GM10847 (cell line): ENCODE measurements around the gene BMPR1A.

ENCODE experiments used
- POLR2A ChIP-seq: IDR thresholded peaks from 2 replicates; pipeline ENCODE4 v1.6.1; 2011; ENCODE audit not compliant: insufficient read length; ENCODE audit errors: extremely low read depth

The BMPR1A gene

GRCh38 chr10:86862786-86863483 is 106.5 kb downstream of the BMPR1A start:
- no peak for TF ChIP-seq POLR2A

DNA sequence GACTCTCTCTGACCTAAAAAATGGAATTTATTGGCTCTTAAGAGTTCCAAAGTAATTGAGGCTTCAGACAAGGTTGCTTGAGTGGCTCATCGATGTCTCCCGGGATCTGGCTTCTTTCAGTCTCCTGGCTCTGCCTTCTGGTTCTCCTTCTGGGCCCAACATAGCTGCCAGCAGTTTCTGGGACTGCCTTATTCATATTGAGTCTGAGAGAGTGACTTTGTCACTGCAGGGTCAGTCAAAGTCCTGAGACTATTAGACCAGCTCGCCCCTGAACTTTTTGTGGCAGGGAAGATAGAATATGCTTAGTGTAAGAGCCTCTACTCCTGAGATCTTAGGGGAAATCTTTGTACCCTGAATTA is 107.0 kb downstream of the BMPR1A start:
- TF ChIP-seq POLR2A, result no peak

- no peak for TF ChIP-seq POLR2A
Observed at GRCh38 chr10:86867149-86867548, 110.7 kb downstream of the BMPR1A start.

DNA sequence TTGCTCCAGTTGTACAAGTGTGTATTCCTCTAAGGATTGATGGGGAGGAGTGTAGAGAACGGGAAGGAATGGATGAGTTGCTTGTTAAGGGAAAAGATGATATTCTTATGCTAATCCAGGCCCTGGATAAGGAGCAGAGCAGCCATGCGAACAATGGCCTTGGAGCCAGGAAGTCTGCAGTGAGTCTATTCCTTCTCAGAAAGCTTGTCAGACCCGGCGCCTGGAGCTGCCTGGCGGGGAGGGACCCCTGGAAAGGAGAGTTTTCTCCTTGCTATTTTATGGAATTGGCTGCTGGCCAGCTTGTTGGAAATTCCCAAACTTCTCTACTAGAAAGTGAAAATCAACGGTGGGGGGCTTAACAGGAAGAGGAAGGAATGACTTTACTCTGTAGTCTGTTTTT is 111.9 kb downstream of the BMPR1A start:
- no peak for TF ChIP-seq POLR2A

- no peak for TF ChIP-seq POLR2A
Observed at GRCh38 chr10:86870679-86871078, 114.3 kb downstream of the BMPR1A start.

- TF ChIP-seq POLR2A, result no peak
Observed at GRCh38 chr10:86871563-86872183, 115.3 kb downstream of the BMPR1A start.

- no peak for TF ChIP-seq POLR2A
Observed at GRCh38 chr10:86872757-86873156, 116.3 kb downstream of the BMPR1A start.

DNA sequence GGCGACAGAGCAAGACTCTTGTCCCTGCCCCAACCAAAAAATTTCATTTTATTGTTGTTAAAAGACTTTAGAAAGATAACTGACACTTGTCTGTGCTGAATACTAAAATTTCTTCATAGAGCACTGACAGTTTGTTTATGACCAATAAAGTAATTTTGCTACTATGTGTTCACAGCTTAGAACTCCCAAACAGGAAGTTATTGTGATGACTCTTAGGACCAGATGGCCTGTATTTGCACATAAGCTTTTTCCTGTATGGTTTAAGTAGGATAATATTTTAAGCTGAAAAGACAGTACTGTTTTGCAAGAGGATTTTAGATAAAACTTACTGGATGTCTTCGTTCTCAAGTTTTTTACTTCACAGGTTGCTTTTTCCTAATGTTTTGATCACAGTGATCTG is 120.3 kb downstream of the BMPR1A start:
- TF ChIP-seq POLR2A, result no peak

- TF ChIP-seq POLR2A, result no peak
Observed at GRCh38 chr10:86878983-86879713, 122.7 kb downstream of the BMPR1A start.

GRCh38 chr10:86880971-86881370 is 124.6 kb downstream of the BMPR1A start:
- no peak for TF ChIP-seq POLR2A

- no peak for TF ChIP-seq POLR2A
Observed at GRCh38 chr10:86888585-86889381, 132.4 kb downstream of the BMPR1A start.

GRCh38 chr10:86889997-86890396 is 133.6 kb downstream of the BMPR1A start:
- no peak for TF ChIP-seq POLR2A

- TF ChIP-seq POLR2A, result no peak
Observed at GRCh38 chr10:86898511-86898910, 142.1 kb downstream of the BMPR1A start.

GRCh38 chr10:86899132-86899531 is 142.7 kb downstream of the BMPR1A start:
- TF ChIP-seq POLR2A, result no peak

DNA sequence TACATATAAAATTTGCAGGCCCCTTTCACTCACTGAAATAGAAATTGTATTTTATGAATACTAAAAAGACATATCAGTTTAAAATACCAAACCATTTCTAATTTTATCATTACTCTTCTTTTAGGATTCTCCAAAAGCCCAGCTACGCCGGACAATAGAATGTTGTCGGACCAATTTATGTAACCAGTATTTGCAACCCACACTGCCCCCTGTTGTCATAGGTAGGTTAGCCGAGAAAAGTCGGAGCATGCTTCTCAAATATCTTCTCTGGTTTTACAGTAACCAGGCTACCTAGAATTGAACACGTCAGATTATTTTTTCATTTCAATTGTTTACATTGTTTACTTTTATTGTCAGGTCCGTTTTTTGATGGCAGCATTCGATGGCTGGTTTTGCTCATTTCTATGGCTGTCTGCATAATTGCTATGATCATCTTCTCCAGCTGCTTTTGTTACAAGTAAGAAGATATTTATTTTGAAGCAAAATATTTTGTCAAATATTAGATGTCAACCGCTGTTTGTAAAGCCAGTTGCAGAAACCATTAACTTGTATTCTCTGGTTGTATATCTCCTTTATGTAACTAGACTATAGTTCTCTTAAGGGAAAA is 143.4 kb downstream of the BMPR1A start:
- no peak for TF ChIP-seq POLR2A
